ENCODE measurements around the gene FAM151B. TPM values are rescaled to one million over a fixed set of nuclear protein-coding genes. Genes with fewer than 3 reads are reported as not detected.

FAM151B gene
- total and polyA plus RNA-seq, 9 of the 15 experiments (the other 6 are each of a cell fraction or from before 2014, with no cell fraction given) = 0.10 to 0.46 (median 0.22) TPM; not detected in 2

- in situ Hi-C loops (cut with MboI) (no loop called here), intact Hi-C loops (cut with micrococcal nuclease) (no loop called here)
- Histone ChIP-seq H3K36me3 (ENCODE audit: control insufficient read depth, insufficient read depth, low read length) (no peaks in the 10 kb centered on the region), H4K20me1 (replicated peaks; ENCODE audit: control insufficient read depth, insufficient read depth, low read length) (no peaks in the 10 kb centered on the region), H3K27ac (ENCODE audit: extremely low read depth, low read depth, low read length) (no peak overlapping the region), H3K9me3 (replicated peaks; ENCODE audit: control insufficient read depth, insufficient read depth, low read depth, low read length) (no peaks in the 10 kb centered on the region), H3K79me2 (ENCODE audit: control insufficient read depth, insufficient read depth, low read length) (no peaks in the 10 kb centered on the region), H3K4me1 (replicated peaks in 1 of 2; ENCODE audit: control insufficient read depth in 2 of 2, insufficient read depth in 2 of 2, low read length in 2 of 2) (peaks cover 0 to 16% of the 10 kb centered on the region in 2 experiments; a peak in 2 of 5 replicates), H3K4me3 (no peak overlapping the region), H3K4me2 (ENCODE audit: insufficient read depth, low read length) (no peak overlapping the region), H3K27me3 (ENCODE audit: control insufficient read depth in 2 of 2, insufficient read depth in 2 of 2, low read length in 2 of 2) (peaks cover 28 to 63% of the 10 kb centered on the region in 2 experiments; a peak in 4 of 5 replicates), H3K9ac (ENCODE audit: insufficient read depth in 1 of 2, low read depth in 2 of 2, low read length in 2 of 2) (no peak overlapping the region), H2AFZ (ENCODE audit: low read depth, low read length) (no peak overlapping the region), H3K9me1 (ENCODE audit: control insufficient read depth, insufficient read depth, low read length) (no peaks in the 10 kb centered on the region)
- no TSS peak for BruUV-seq (replicated peaks)
- ATAC-seq = no peak
- CTCF ChIA-PET (ENCODE audit: low intra/inter-chr PET ratio) = no interaction called here
- 0% methylated on average over 3 of the region's 3 CpGs for WGBS (ENCODE audit: insufficient coverage, low coverage, missing lambda C conversion rate)
- no peak for DNase-seq (ENCODE audit: extremely low read depth in 1 of 4, low spot score in 3 of 4)
- POLR2A ChIA-PET = no interaction called here
- no peak for FAIRE-seq
- no peak for TF ChIP-seq SNRNP70 (optimal IDR thresholded peaks at IDR 0.05; ENCODE audit: low read depth, low read length)
- TF ChIP-seq, protein P1, sequence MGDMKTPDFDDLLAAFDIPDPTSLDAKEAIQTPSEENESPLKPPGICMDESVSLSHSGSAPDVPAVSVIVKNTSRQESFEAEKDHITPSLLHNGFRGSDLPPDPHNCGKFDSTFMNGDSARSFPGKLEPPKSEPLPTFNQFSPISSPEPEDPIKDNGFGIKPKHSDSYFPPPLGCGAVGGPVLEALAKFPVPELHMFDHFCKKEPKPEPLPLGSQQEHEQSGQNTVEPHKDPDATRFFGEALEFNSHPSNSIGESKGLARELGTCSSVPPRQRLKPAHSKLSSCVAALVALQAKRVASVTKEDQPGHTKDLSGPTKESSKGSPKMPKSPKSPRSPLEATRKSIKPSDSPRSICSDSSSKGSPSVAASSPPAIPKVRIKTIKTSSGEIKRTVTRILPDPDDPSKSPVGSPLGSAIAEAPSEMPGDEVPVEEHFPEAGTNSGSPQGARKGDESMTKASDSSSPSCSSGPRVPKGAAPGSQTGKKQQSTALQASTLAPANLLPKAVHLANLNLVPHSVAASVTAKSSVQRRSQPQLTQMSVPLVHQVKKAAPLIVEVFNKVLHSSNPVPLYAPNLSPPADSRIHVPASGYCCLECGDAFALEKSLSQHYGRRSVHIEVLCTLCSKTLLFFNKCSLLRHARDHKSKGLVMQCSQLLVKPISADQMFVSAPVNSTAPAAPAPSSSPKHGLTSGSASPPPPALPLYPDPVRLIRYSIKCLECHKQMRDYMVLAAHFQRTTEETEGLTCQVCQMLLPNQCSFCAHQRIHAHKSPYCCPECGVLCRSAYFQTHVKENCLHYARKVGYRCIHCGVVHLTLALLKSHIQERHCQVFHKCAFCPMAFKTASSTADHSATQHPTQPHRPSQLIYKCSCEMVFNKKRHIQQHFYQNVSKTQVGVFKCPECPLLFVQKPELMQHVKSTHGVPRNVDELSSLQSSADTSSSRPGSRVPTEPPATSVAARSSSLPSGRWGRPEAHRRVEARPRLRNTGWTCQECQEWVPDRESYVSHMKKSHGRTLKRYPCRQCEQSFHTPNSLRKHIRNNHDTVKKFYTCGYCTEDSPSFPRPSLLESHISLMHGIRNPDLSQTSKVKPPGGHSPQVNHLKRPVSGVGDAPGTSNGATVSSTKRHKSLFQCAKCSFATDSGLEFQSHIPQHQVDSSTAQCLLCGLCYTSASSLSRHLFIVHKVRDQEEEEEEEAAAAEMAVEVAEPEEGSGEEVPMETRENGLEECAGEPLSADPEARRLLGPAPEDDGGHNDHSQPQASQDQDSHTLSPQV (IDR thresholded peaks at IDR 0.05) = no peak
- no peak for TF ChIP-seq ZNF644 (tag; IDR thresholded peaks at IDR 0.05; ENCODE audit: low read depth)
- no peak for TF ChIP-seq RBBP5 (IDR thresholded peaks at IDR 0.05; ENCODE audit: borderline replicate concordance, insufficient read depth, low read length, poor library complexity, severe bottlenecking)
- no peak for TF ChIP-seq ZNF609 (CRISPR knock-in tag; IDR thresholded peaks at IDR 0.05; ENCODE audit: borderline replicate concordance)
- TF ChIP-seq WHSC1 (IDR thresholded peaks at IDR 0.05; ENCODE audit: low read length) = no peak
- no peak for TF ChIP-seq ETS1 (conservative IDR thresholded peaks at IDR 0.05; ENCODE audit: control insufficient read depth, low read depth, low read length)
- no peak for TF ChIP-seq NFE2 (IDR thresholded peaks at IDR 0.05; ENCODE audit: low read depth)
- TF ChIP-seq CREM (IDR thresholded peaks at IDR 0.05; ENCODE audit: low read depth) = no peak
- no peak for TF ChIP-seq PPARD (CRISPR knock-in tag; IDR thresholded peaks at IDR 0.05)
- TF ChIP-seq ZNF589 (CRISPR knock-in tag; IDR thresholded peaks at IDR 0.05; ENCODE audit: low read depth) = no peak
Measured at GRCh38 chr5:80573062-80573461, 85.2 kb downstream of the FAM151B start.
